ENCODE measurements around the gene HOMER2. TPM values are rescaled to one million over a fixed set of nuclear protein-coding genes. Genes with fewer than 3 reads are reported as not detected.

The HOMER2 gene
- total and polyA plus RNA-seq, 4 donors, result 4.3 to 62.0 (median 23.6) TPM

GRCh38 chr15:82830427-82831173 is 121.9 kb downstream of the HOMER2 start:
- TF ChIP-seq NR2F2 (IDR thresholded peaks at IDR 0.05) (no peak), RAD21 (IDR thresholded peaks at IDR 0.05) (no peak), ZBTB33 (IDR thresholded peaks at IDR 0.05) (no peak), MAX (IDR thresholded peaks at IDR 0.05) (no peak), YY1 (IDR thresholded peaks at IDR 0.05) (no peak), HNF4A (conservative IDR thresholded peaks at IDR 0.05) (no peak), CTCF (IDR thresholded peaks at IDR 0.05; ENCODE audit: low read depth, low read length, missing input control) (no peak), GABPA (IDR thresholded peaks at IDR 0.05 in 1 of 2, conservative IDR thresholded peaks at IDR 0.05 in 1 of 2) (no peak), ATF3 (IDR thresholded peaks at IDR 0.05) (no peak)
- Histone ChIP-seq H3K36me3 (ENCODE audit: control insufficient read depth in 4 of 4, insufficient read depth in 3 of 4, low read depth in 1 of 4, low read length in 3 of 4) (peaks cover 10 to 54% (median 42%) of the 10 kb centered on the region in 4 donors), H3K4me1 (ENCODE audit: control insufficient read depth in 4 of 4, insufficient read depth in 4 of 4, low read length in 3 of 4) (peaks cover 2 to 38% (median 31%) of the 10 kb centered on the region in 4 donors), H3K9me3 (ENCODE audit: control insufficient read depth in 4 of 4, low read length in 3 of 4) (no peaks in the 10 kb centered on the region), H3K4me3 (ENCODE audit: low read depth in 1 of 3, low read length in 3 of 3) (no peak overlapping the region), H3K9ac (ENCODE audit: low read depth in 1 of 2, low read length in 2 of 2) (no peak overlapping the region), H3K27ac (ENCODE audit: low read depth in 1 of 2, low read length in 2 of 2) (no peak overlapping the region), H3K27me3 (ENCODE audit: control insufficient read depth in 4 of 4, insufficient read depth in 4 of 4, low read length in 3 of 4) (no peaks in the 10 kb centered on the region)
- no peak for DNase-seq (ENCODE audit: low spot score)
- WGBS, result 69% methylated on average over 18 of the region's 18 CpGs

- Histone ChIP-seq H3K27me3 (ENCODE audit: control insufficient read depth in 4 of 4, insufficient read depth in 4 of 4, low read length in 3 of 4) (no peaks in the 10 kb centered on the region), H3K9ac (ENCODE audit: low read depth in 1 of 2, low read length in 2 of 2) (no peak overlapping the region), H3K36me3 (ENCODE audit: control insufficient read depth in 4 of 4, insufficient read depth in 3 of 4, low read depth in 1 of 4, low read length in 3 of 4) (peaks cover 12 to 50% (median 39%) of the 10 kb centered on the region in 4 donors), H3K27ac (ENCODE audit: low read depth in 1 of 2, low read length in 2 of 2) (no peak overlapping the region), H3K4me3 (ENCODE audit: low read depth in 1 of 3, low read length in 3 of 3) (no peak overlapping the region), H3K4me1 (ENCODE audit: control insufficient read depth in 4 of 4, insufficient read depth in 4 of 4, low read length in 3 of 4) (peaks cover 2 to 38% (median 31%) of the 10 kb centered on the region in 4 donors), H3K9me3 (ENCODE audit: control insufficient read depth in 4 of 4, low read length in 3 of 4) (no peaks in the 10 kb centered on the region)
- TF ChIP-seq JUND (IDR thresholded peaks at IDR 0.05) (no peak), TAF1 (conservative IDR thresholded peaks at IDR 0.05) (no peak), HNF4A (conservative IDR thresholded peaks at IDR 0.05) (no peak), FOXA1 (IDR thresholded peaks at IDR 0.05) (no peak), HNF4G (IDR thresholded peaks at IDR 0.05) (no peak), MAX (IDR thresholded peaks at IDR 0.05) (no peak), REST (IDR thresholded peaks at IDR 0.05) (no peak), SP1 (IDR thresholded peaks at IDR 0.05) (no peak), NR2F2 (IDR thresholded peaks at IDR 0.05) (no peak), GABPA (IDR thresholded peaks at IDR 0.05 in 1 of 2, conservative IDR thresholded peaks at IDR 0.05 in 1 of 2) (no peak), RXRA (IDR thresholded peaks at IDR 0.05) (no peak), EGR1 (IDR thresholded peaks at IDR 0.05; ENCODE audit: low read depth in 2 of 2) (no peak), CTCF (IDR thresholded peaks at IDR 0.05; ENCODE audit: low read depth, low read length, missing input control) (no peak), RAD21 (IDR thresholded peaks at IDR 0.05) (no peak), ZBTB33 (IDR thresholded peaks at IDR 0.05) (no peak), FOXA2 (IDR thresholded peaks at IDR 0.05) (no peak)
- WGBS, result 98% methylated on average over 4 of the region's 4 CpGs
- DNase-seq (ENCODE audit: low spot score), result no peak
These were observed 123.3 kb downstream of the HOMER2 start for GRCh38 chr15:82829234-82829633.
